Endothelial cell of umbilical vein (primary cell): ENCODE measurements around the gene LHPP. TPM values are rescaled to one million over a fixed set of nuclear protein-coding genes. Genes with fewer than 3 reads are reported as not detected.

Experiments used
- BruUV-seq: library from RNA; stranded (reverse); fragments of 400-500 nt; replicated peaks from 2 replicates; lab custom pipeline; 2021; lab: Mats Ljungman, UMichigan
- CTCF ChIA-PET: fragments of 300-600, 350-600 bp; sonication (Branson Sonifier 250); formaldehyde crosslinking; loops from one replicate; lab custom pipeline; 2021; ENCODE audit warnings: antibody characterized with exemption, inconsistent platforms; lab: Charles Lee
- POLR2A ChIA-PET: fragments of 300-600, 350-600 bp; sonication (Branson Sonifier 250); formaldehyde crosslinking; loops from one replicate; lab custom pipeline; 2021; ENCODE audit warnings: antibody characterized with exemption, inconsistent platforms; lab: Charles Lee
- DNase-seq: peaks from one replicate; pipeline ENCODE4 v3.0.0-alpha.2; 2011; ENCODE audit warnings: low read depth, low spot score
- FAIRE-seq: peaks from 2 replicates; lab custom pipeline; 2011; peaks lifted over from hg19 to GRCh38; lab: Jason Lieb, UNC
- H2AFZ ChIP-seq: 2 replicates; pipeline ENCODE4 v1.6.0; 2012; ENCODE audit warnings: low read depth, low read length, control low read depth, inconsistent platforms
- H3K27ac ChIP-seq: 2 replicates; pipeline ENCODE4 v1.5.1; 2011; ENCODE audit warnings: low read depth, mild to moderate bottlenecking, control low read depth, low read length, moderate library complexity; ENCODE audit not compliant: insufficient read depth
- H3K27me3 ChIP-seq, 2 experiments: 2 replicates each; pipeline versions ENCODE4 v1.6.0 to v1.6.1; 2011; ENCODE audit warnings: low read length in 2 of 2, mixed read lengths in 1 of 2; ENCODE audit not compliant: control insufficient read depth in 2 of 2, insufficient read depth in 2 of 2
- H3K36me3 ChIP-seq, 2 experiments: 2 replicates in 1 of 2; 3 replicates in 1 of 2; pipeline ENCODE4 v1.5.1; 2011; ENCODE audit warnings: low read length in 2 of 2, mild to moderate bottlenecking in 1 of 2, moderate library complexity in 1 of 2; ENCODE audit not compliant: control insufficient read depth in 2 of 2, insufficient read depth in 2 of 2; ENCODE audit errors: extremely low read depth in 1 of 2
- H3K4me1 ChIP-seq: 3 replicates; pipeline ENCODE4 v1.5.1; 2011; ENCODE audit warnings: mild to moderate bottlenecking, low read length; ENCODE audit not compliant: control insufficient read depth, insufficient read depth; ENCODE audit errors: extremely low read depth
- H3K4me2 ChIP-seq: 2 replicates; pipeline ENCODE4 v1.6.1; 2011; ENCODE audit warnings: low read length, control low read depth, mixed read lengths; ENCODE audit not compliant: insufficient read depth
- H3K4me3 ChIP-seq, 3 experiments: fragments of 200-600 bp in 1 of 3; sonication (generic), shearing (Covaris generic) in 1 of 3; replicated peaks in 1 of 3; 2 replicates each; pipeline ENCODE4 v1.5.1; 2011 to 2016; ENCODE audit warnings: control low read depth in 3 of 3, low read length in 3 of 3, mild to moderate bottlenecking in 2 of 3, inconsistent platforms in 1 of 3, low read depth in 1 of 3, moderate library complexity in 1 of 3; ENCODE audit not compliant: insufficient read depth in 1 of 3
- H3K79me2 ChIP-seq: 2 replicates; pipeline ENCODE4 v1.6.0; 2012; ENCODE audit warnings: low read length, inconsistent platforms; ENCODE audit not compliant: control insufficient read depth, insufficient read depth
- H3K9ac ChIP-seq: replicated peaks from 2 replicates; pipeline ENCODE3; 2011; ENCODE audit warnings: low read length, control low read depth; ENCODE audit not compliant: insufficient read depth; ENCODE audit errors: extremely low read depth
- H3K9me1 ChIP-seq: replicated peaks from 3 replicates; pipeline ENCODE4 v1.6.0; 2011; ENCODE audit warnings: mild to moderate bottlenecking, low read length; ENCODE audit not compliant: control insufficient read depth, insufficient read depth; ENCODE audit errors: extremely low read depth
- H3K9me3 ChIP-seq: replicated peaks from 2 replicates; pipeline ENCODE4 v1.5.1; 2012; ENCODE audit warnings: low read length, inconsistent platforms; ENCODE audit not compliant: control insufficient read depth, insufficient read depth
- H4K20me1 ChIP-seq: replicated peaks from 2 replicates; pipeline ENCODE3; 2011; ENCODE audit warnings: mild to moderate bottlenecking, low read length; ENCODE audit not compliant: control insufficient read depth, insufficient read depth; ENCODE audit errors: extremely low read depth
- EZH2 ChIP-seq: IDR thresholded peaks from 2 replicates; pipeline ENCODE4 v1.6.1; 2012; ENCODE audit warnings: borderline replicate concordance, low read depth, mild to moderate bottlenecking, moderate library complexity, low read length, inconsistent platforms; ENCODE audit not compliant: severe bottlenecking
- FOS ChIP-seq: IDR thresholded peaks from 2 replicates; pipeline ENCODE4 v1.6.1; 2011; ENCODE audit warnings: mild to moderate bottlenecking, low read length, moderate library complexity, borderline replicate concordance; ENCODE audit not compliant: insufficient read depth
- GATA2 ChIP-seq: IDR thresholded peaks from 2 replicates; pipeline ENCODE4 v1.7.0; 2011; ENCODE audit warnings: low read depth, mild to moderate bottlenecking, moderate library complexity, mixed read lengths, low read length; ENCODE audit not compliant: insufficient read length, insufficient read depth
- JUN ChIP-seq: IDR thresholded peaks from 2 replicates; pipeline ENCODE4 v1.6.1; 2011; ENCODE audit warnings: borderline replicate concordance, low read depth; ENCODE audit not compliant: insufficient read length, insufficient read depth
- MYC ChIP-seq: IDR thresholded peaks from one replicate; pipeline ENCODE4 v1.6.1; 2011; ENCODE audit warnings: mild to moderate bottlenecking, low read depth, low read length
- POLR2A ChIP-seq: IDR thresholded peaks from 2 replicates; pipeline ENCODE4 v1.6.1; 2012; ENCODE audit warnings: low read depth, mild to moderate bottlenecking, control low read depth, low read length
- POLR2AphosphoS5 ChIP-seq: IDR thresholded peaks from 2 replicates; pipeline ENCODE4 v1.6.1; 2012; ENCODE audit warnings: low read depth, mild to moderate bottlenecking, control low read depth, low read length, moderate library complexity; ENCODE audit not compliant: insufficient read depth
- dilution Hi-C: fragments of 300-500 bp; cut with MboI; formaldehyde crosslinking; loops from one replicate; pipeline ENCODE4 v1.15.0; 2019; ENCODE audit warnings: low sequenced_read_pairs; ENCODE audit not compliant: extremely low pct_ligation_motif_present
- intact Hi-C: fragments of 100-400 bp; cut with micrococcal nuclease; formaldehyde crosslinking; loops from one replicate; pipeline ENCODE4 v1.10.0; 2022
- polyA plus RNA-seq, 4 experiments: library from polyadenylated mRNA; depleted of rRNA in 3 of 4; stranded (reverse) in 3 of 4; unstranded in 1 of 4; fragments of >200 nt; gene quantifications; 2 replicates each; pipeline versions ENCODE4 v1.2.1 to v1.2.3, GENCODE V29; 2011 to 2012; ENCODE audit warnings: missing spikeins in 1 of 4
- total RNA-seq: library from RNA; stranded (reverse); gene quantifications from 2 replicates; pipeline ENCODE4 v1.2.3, GENCODE V29; 2021
- TF ChIP-seq, protein P1 (sequence below): IDR thresholded peaks from 2 replicates; pipeline ENCODE4 v1.6.1; 2011; ENCODE audit not compliant: insufficient read depth, insufficient read length
- TF ChIP-seq, protein P2 (sequence below), 2 donors: IDR thresholded peaks; 1 replicate in 1 of 2; 2 replicates in 1 of 2; pipeline ENCODE4 v1.5.1; 2011; ENCODE audit warnings: low read length in 2 of 2, mild to moderate bottlenecking in 2 of 2, moderate library complexity in 2 of 2, control low read depth in 1 of 2, inconsistent platforms in 1 of 2, low read depth in 1 of 2; ENCODE audit not compliant: insufficient read depth in 1 of 2; ENCODE audit errors: extremely low read depth in 1 of 2

Gene LHPP
- total and polyA plus RNA-seq, 2 donors (not counting 3 experiments of a cell fraction or from before 2014, with no cell fraction given), result 5.8 to 11.2 TPM

DNA sequence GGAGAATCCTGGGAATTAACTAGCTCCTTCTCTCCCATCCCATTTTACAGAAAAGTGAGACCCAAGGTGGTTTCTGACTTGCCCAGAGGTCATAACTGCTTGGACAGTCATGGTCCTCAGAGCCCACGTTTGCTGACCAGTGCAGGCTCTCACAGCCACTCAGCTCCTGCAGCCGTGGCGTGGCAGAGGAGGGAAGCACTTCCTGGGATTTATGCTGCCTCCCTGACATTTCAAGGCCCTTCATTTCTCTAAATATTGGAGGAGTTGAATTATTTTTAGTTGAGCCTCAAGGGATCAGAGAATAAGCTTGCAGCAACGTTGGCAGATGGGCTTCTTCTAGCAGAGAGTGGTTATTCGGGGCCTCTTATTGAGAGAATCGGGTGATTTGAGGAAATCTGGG lies 77.1 kb downstream of the LHPP start:
- no peaks in the 10 kb centered on the region for H3K9me1 ChIP-seq
- no peaks in the 10 kb centered on the region for H3K4me1 ChIP-seq
- dilution Hi-C loops, result no loop called here
- H3K79me2 ChIP-seq, result no peaks in the 10 kb centered on the region
- BruUV-seq, result no TSS peak
- intact Hi-C loops, result no loop called here
- no peak for DNase-seq
- no peak for TF ChIP-seq MYC
- TF ChIP-seq EZH2, result no peak
- TF ChIP-seq, protein P1, sequence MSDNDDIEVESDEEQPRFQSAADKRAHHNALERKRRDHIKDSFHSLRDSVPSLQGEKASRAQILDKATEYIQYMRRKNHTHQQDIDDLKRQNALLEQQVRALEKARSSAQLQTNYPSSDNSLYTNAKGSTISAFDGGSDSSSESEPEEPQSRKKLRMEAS, result no peak
- TF ChIP-seq FOS, result no peak
- TF ChIP-seq JUN, result no peak
- TF ChIP-seq GATA2, result no peak
- TF ChIP-seq, protein P2, sequence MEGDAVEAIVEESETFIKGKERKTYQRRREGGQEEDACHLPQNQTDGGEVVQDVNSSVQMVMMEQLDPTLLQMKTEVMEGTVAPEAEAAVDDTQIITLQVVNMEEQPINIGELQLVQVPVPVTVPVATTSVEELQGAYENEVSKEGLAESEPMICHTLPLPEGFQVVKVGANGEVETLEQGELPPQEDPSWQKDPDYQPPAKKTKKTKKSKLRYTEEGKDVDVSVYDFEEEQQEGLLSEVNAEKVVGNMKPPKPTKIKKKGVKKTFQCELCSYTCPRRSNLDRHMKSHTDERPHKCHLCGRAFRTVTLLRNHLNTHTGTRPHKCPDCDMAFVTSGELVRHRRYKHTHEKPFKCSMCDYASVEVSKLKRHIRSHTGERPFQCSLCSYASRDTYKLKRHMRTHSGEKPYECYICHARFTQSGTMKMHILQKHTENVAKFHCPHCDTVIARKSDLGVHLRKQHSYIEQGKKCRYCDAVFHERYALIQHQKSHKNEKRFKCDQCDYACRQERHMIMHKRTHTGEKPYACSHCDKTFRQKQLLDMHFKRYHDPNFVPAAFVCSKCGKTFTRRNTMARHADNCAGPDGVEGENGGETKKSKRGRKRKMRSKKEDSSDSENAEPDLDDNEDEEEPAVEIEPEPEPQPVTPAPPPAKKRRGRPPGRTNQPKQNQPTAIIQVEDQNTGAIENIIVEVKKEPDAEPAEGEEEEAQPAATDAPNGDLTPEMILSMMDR (IDR thresholded peaks at IDR 0.05; ENCODE audit: extremely low read depth in 1 of 2, insufficient read depth in 1 of 2, low read depth in 1 of 2, low read length in 2 of 2), result no peak
- TF ChIP-seq POLR2AphosphoS5, result no peak
- no peak for TF ChIP-seq POLR2A
- H2AFZ ChIP-seq, result no peak overlapping the region
- H3K9ac ChIP-seq, result no peak overlapping the region
- no peaks in the 10 kb centered on the region for H3K9me3 ChIP-seq
- H3K36me3 ChIP-seq, result no peaks in the 10 kb centered on the region
- H4K20me1 ChIP-seq, result no peaks in the 10 kb centered on the region
- no peak overlapping the region for H3K4me2 ChIP-seq
- H3K27ac ChIP-seq, result no peak overlapping the region
- CTCF ChIA-PET, result interaction anchor here (0.7 to 12.8 kb wide), 9 partner anchors 8 to 288 kb away, joined by 3 to 226 read pairs (median 5); partner anchors contain the start of genes EEF1AKMT2 and FAM53B
- FAIRE-seq, result no peak
- H3K27me3 ChIP-seq, result no peaks in the 10 kb centered on the region
- no peak overlapping the region for H3K4me3 ChIP-seq
- POLR2A ChIA-PET, result no interaction called here
